Suppressor macrophage (primary cell): ENCODE measurements around the gene IFIT1B.

Source experiments
- DNase-seq, 4 experiments: peaks; one replicate each; pipeline ENCODE4 v3.0.0-alpha.2; 2020 to 2022

Gene IFIT1B

GRCh38 chr10:89348975-89349374 is 28.9 kb upstream of the IFIT1B start:
- no peak for DNase-seq

GRCh38 chr10:89350631-89351315 is 27.1 kb upstream of the IFIT1B start:
- DNase-seq, result peak; percentile 36 to 75 (median 64)

GRCh38 chr10:89351412-89351779 is 26.5 kb upstream of the IFIT1B start:
- DNase-seq, result no peak

GRCh38 chr10:89351780-89352597 is 25.9 kb upstream of the IFIT1B start:
- no peak for DNase-seq

GRCh38 chr10:89352802-89353201 is 25.1 kb upstream of the IFIT1B start:
- DNase-seq, result no peak

- DNase-seq, result no peak
Observed at GRCh38 chr10:89355394-89355931, 22.4 kb upstream of the IFIT1B start.

- DNase-seq, result no peak
Observed at GRCh38 chr10:89357096-89357495, 20.8 kb upstream of the IFIT1B start.

- DNase-seq, result no peak
Observed at GRCh38 chr10:89357975-89358374, 19.9 kb upstream of the IFIT1B start.

- no peak for DNase-seq
Observed at GRCh38 chr10:89360157-89360556, 17.7 kb upstream of the IFIT1B start.

- DNase-seq, result no peak
Observed at GRCh38 chr10:89362929-89363328, 14.9 kb upstream of the IFIT1B start.

GRCh38 chr10:89363729-89364442 is 14.0 kb upstream of the IFIT1B start:
- DNase-seq, result no peak

GRCh38 chr10:89364531-89364930 is 13.3 kb upstream of the IFIT1B start:
- DNase-seq, result peak in 2 of 4 experiments; percentile 28 to 30

GRCh38 chr10:89367529-89367928 is 10.3 kb upstream of the IFIT1B start:
- no peak for DNase-seq

GRCh38 chr10:89368129-89368528 is 9.7 kb upstream of the IFIT1B start:
- no peak for DNase-seq

GRCh38 chr10:89369156-89370105 is 8.4 kb upstream of the IFIT1B start:
- DNase-seq, result peak in 3 of 4 experiments; percentile 54 to 71 (median 58)

GRCh38 chr10:89371079-89371478 is 6.8 kb upstream of the IFIT1B start:
- no peak for DNase-seq

GRCh38 chr10:89371987-89372386 is 5.9 kb upstream of the IFIT1B start:
- DNase-seq, result no peak

GRCh38 chr10:89373916-89374711 is 3.7 kb upstream of the IFIT1B start:
- peak; percentile 47 to 70 (median 53) for DNase-seq

GRCh38 chr10:89374713-89375141 is 3.1 kb upstream of the IFIT1B start:
- DNase-seq, result no peak

- no peak for DNase-seq
Observed at GRCh38 chr10:89379103-89379502, 1.2 kb downstream of the IFIT1B start.

GRCh38 chr10:89382757-89383156 is 4.9 kb downstream of the IFIT1B start:
- no peak for DNase-seq
